T1000 (cell line): ENCODE measurements around the gene FAM13A.
"Not testable (repeated sequence)": the region's sequence is repeated elsewhere in the genome, so short reads cannot be mapped to it uniquely, and the experiment has no call there.

Source experiments
- DNase-seq: peaks from one replicate; lab custom pipeline; 2025; ENCODE audit warnings: mixed read lengths; lab: John Stamatoyannopoulos, UW

FAM13A gene

GRCh38 chr4:88999392-88999930 is 57.5 kb downstream of the FAM13A start:
- no peak for DNase-seq

GRCh38 chr4:88998891-88999290 is 58.1 kb downstream of the FAM13A start:
- no peak for DNase-seq

- DNase-seq = no peak
These were observed 59.0 kb downstream of the FAM13A start for GRCh38 chr4:88998001-88998400.

- no peak for DNase-seq
These were observed 61.1 kb downstream of the FAM13A start for GRCh38 chr4:88995874-88996273.

- DNase-seq = not testable (repeated sequence)
These were observed 61.7 kb downstream of the FAM13A start for GRCh38 chr4:88995257-88995656.

DNA sequence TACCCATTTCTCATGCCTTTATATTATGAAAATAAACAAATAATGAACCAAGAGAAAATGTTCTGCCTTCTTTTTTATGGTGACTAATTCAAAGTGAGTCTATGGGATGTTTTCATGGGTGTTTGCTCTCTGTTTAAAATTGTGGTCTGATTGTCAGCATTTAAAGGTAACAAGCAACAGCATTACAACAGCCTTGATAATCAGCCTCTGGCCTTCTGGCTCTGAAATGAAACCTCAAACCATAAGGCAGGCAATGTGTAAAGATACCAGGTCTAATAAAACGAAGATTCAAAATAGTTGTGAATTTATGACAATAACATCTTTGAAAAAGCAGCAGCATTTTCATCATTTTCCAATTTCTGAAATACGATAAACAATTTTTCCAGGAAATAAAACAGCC is 63.7 kb downstream of the FAM13A start:
- no peak for DNase-seq

GRCh38 chr4:88991746-88992145 is 65.2 kb downstream of the FAM13A start:
- DNase-seq = no peak

GRCh38 chr4:88989990-88990389 is 67.0 kb downstream of the FAM13A start:
- no peak for DNase-seq

- DNase-seq = no peak
These were observed 71.8 kb downstream of the FAM13A start for GRCh38 chr4:88985088-88985773.

DNA sequence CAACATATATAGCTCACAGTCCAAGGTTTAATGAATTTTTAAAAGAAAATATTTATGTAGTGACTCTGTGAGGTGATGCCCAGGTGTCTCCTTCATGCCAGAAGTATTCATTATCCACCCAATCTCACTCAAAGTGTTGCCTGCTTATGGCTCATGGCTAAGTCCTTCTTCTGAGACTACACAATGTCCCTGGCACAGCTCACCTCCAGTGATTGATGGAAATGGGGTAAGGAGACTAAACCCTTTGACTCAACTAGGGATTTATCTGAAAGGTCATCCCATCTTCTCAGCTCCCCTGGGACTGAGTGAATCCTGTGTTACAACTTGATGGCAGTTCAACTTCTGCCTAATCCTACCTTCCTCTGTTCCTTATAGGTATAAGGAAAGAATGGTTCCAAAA is 74.2 kb downstream of the FAM13A start:
- no peak for DNase-seq

DNA sequence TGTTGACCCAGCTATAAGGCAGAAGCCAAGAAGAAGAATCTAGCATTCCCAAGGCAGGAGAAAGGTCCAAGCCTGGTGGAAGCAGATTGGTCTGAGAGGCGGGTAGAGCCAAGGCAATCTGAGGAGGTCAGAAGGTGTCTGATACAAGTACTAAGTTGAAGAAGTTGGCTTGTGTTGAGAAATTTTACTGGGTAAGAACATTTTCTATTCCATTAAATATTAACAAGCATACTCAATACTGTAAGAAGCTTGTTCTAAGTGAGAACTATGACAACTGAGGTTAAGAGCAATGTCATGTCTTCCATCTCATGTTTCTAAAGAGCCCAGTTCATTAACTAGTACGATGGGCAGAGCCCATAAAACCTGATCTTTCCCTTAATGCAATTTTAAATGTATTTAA is 75.0 kb downstream of the FAM13A start:
- DNase-seq = no peak

DNA sequence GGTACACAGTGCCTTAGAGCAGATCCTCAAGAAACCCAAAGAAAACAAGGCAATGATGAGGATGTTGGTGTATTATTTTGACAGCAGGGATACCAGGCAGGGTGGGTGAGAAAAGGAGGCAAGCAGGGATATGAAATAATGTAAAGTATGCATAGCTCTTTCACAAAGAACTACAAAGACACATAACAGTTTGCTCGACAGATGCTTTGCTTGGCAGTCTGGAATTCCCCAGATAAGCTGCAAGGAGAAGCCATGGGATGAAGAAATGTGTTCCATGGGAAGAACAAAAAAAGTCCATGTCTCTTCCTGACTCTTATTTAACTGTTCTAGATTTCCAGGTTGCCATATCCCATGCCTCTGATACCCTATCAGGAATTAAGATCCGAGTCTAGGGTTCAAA is 75.4 kb downstream of the FAM13A start:
- no peak for DNase-seq

- no peak for DNase-seq
These were observed 77.7 kb downstream of the FAM13A start for GRCh38 chr4:88979276-88979675.

GRCh38 chr4:88976775-88977035 is 80.3 kb downstream of the FAM13A start:
- DNase-seq = no peak

DNA sequence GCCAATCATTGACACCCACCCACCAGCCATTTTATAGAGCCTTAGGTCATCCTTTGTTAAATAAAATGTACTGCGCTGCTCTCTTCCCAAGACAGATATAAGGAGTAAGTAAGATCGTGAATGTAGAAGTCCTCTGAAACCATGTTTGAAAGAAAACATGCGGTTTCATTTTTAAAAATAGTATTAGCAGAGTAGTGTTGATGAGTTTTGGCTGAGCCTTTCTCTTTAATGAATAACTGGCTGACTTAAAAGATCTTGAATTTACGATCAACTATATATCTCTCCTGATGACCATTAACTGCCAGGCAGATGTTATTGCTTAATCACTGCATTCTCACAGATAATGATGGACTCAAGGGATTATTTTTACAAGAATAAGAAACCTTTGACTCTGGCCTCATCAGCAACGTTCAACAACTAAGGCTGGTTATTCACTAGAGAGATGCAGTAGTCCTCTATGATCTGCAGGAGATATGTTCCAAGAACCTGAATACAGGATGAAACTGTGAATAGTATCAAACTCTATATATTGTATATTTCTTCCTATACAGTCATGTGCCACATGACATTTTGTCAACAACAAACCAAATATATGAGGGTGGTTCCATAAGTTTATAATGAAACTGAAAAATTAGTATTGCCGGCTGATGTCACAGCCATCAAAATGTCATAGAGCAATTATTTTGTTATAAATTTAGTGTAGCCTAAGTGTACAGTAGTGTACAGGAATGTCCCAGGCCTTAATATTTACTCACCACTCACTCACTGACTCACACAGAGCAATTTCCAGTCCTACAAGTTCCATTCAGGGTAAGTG is 80.8 kb downstream of the FAM13A start:
- no peak for DNase-seq

DNA sequence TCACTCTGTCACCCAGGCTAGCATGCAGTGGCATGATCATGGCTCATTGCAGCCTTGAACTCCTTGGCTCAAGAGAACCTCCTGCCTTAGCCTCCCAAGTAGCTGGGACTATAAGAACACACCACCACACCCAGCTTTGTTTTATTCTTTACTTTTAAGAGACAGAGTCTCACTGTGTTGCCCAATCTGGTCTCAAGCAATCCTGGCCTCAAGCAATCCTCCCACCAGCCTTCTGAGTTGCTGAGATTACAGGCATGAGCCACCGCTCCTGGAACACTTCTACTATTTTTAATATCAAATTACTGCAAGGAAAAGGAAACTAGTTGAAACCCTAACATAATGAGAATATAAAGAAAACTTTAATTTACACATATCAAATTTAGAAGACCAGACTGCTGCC is 85.4 kb downstream of the FAM13A start:
- DNase-seq = no peak

- DNase-seq = no peak
These were observed 87.2 kb downstream of the FAM13A start for GRCh38 chr4:88969746-88970145.

GRCh38 chr4:88969271-88969670 is 87.7 kb downstream of the FAM13A start:
- DNase-seq = no peak

DNA sequence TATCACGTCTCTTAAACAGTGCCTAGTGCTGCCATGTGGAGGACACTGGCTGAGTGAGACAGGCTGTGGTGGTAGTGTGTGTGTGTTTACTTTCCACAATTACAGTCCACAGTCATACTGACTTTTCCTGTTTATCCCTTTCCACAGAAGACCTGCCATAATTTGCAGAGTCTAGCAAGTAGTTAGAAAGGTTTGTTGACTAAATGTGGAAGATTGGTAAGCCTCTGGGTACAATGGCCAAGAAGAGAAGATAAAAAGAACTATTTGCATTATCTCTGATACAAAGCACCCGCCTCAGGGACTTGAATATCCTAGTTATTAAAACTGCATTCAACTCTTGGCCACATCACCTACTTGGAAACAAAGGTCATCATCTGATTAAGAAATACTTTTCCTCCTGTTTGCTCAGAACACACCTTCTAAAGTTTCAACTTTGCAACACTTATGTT is 89.1 kb downstream of the FAM13A start:
- no peak for DNase-seq

DNA sequence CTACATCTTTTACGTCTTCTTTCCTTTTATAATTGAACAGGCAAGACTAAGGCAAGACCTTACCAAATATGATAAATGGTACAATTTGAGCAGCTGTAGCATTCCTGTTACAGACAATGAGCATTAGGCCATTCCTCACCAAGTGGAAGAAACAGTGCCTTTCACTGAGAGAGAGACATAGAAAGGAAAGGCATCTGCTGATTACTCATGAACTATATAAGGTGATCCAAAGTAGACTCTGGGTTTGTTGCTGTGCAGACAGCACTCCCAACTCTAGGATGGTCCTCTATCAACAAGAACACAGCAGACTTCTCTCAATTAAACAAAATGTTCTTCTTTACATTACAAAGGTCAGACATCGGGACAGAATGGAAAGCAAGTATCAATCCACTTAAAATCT is 91.9 kb downstream of the FAM13A start:
- DNase-seq = no peak

- DNase-seq = no peak
These were observed 92.5 kb downstream of the FAM13A start for GRCh38 chr4:88964450-88964849.

GRCh38 chr4:88963817-88964216 is 93.2 kb downstream of the FAM13A start:
- DNase-seq = no peak

- no peak for DNase-seq
These were observed 94.6 kb downstream of the FAM13A start for GRCh38 chr4:88962396-88962795.

DNA sequence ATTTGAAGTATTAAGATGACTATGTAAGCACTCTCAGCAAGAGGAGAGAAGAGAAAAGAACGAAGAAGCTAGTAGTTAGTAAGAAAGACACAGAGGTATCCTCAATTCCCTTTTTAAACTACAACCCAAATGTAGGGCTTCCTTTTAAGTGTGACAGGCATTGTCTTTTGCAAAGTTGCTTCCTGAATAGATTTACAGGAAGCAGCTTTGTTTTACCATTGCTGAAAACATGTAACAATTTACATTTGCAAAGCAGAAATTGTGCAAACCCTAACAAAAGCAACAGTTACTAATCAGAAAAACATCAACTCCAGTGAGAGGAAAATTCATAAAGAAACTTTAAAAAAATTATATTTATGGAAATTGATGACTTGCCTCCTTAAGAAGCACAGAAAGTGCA is 96.4 kb downstream of the FAM13A start:
- DNase-seq = no peak
